Endothelial cell (in vitro differentiated cells): Measurements from ENCODE around the gene AGT. TPM values are rescaled to one million over a fixed set of nuclear protein-coding genes. Genes with fewer than 3 reads are reported as not detected.
"Not testable (repeated sequence)": the region's sequence is repeated elsewhere in the genome, so short reads cannot be mapped to it uniquely, and the experiment has no call there.

Experiments used
- DNase-seq: peaks from one replicate; pipeline ENCODE4 v3.0.0; 2021; ENCODE audit warnings: low spot score
- H3K27ac Mint-ChIP-seq: one replicate; pipeline ENCODE4 v1.8.0; 2021; ENCODE audit warnings: mixed read lengths, inconsistent platforms; ENCODE audit not compliant: unreplicated experiment
- H3K27me3 Mint-ChIP-seq: one replicate; pipeline ENCODE4 v1.8.0; 2021; ENCODE audit warnings: mild to moderate bottlenecking, moderate library complexity, mixed read lengths, inconsistent platforms; ENCODE audit not compliant: unreplicated experiment
- H3K36me3 Mint-ChIP-seq: one replicate; pipeline ENCODE4 v1.8.0; 2021; ENCODE audit warnings: mild to moderate bottlenecking, low read depth, mixed read lengths, inconsistent platforms; ENCODE audit not compliant: unreplicated experiment
- H3K4me1 Mint-ChIP-seq: one replicate; pipeline ENCODE4 v1.8.0; 2021; ENCODE audit warnings: mild to moderate bottlenecking, mixed read lengths, inconsistent platforms; ENCODE audit not compliant: unreplicated experiment
- H3K4me3 Mint-ChIP-seq: one replicate; pipeline ENCODE4 v1.8.0; 2021; ENCODE audit warnings: mild to moderate bottlenecking, mixed read lengths, inconsistent platforms; ENCODE audit not compliant: unreplicated experiment
- H3K9me3 Mint-ChIP-seq: one replicate; pipeline ENCODE4 v1.8.0; 2021; ENCODE audit warnings: mixed read lengths, inconsistent platforms; ENCODE audit not compliant: unreplicated experiment
- CTCF ChIP-seq: fragments of 200-600 bp; sonication (generic); IDR thresholded peaks from one replicate; pipeline ENCODE4 v1.5.0; 2021; ENCODE audit warnings: antibody characterized with exemption; ENCODE audit not compliant: unreplicated experiment
- total RNA-seq: library from RNA; stranded (reverse); fragmentation: NEBNext Ultra II Directional; extraction: Animal tissue kit (Norgen Biotek cat#: 25700); gene quantifications from one replicate; pipeline ENCODE4 v1.2.1, GENCODE V29; 2021; ENCODE audit not compliant: unreplicated experiment

AGT gene
- total RNA-seq, 1 donor from 2014 or later: not detected

DNA sequence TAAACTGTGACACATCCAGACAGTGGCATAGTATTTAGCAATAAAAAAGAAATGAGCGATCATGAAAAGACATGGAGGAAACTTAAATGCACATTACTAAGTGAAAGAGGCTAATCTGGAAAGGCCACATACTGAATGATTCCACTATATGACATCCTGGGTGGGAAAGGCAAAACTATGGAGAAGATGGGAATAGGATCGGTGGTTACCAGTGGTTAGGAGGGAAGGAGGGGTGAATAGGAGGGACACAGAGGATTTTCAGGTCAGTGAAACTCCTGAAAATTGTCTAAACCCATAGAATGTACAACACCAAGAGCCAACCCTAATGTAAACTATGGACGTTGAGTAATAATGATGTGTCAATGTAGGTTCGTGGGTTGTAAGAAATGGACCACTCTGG is 13.8 kb downstream of the AGT start:
- no peaks in the 10 kb centered on the region for H3K9me3 Mint-ChIP-seq
- DNase-seq: no peak
- TF ChIP-seq CTCF: no peak
- no peak overlapping the region for H3K4me3 Mint-ChIP-seq
- H3K36me3 Mint-ChIP-seq: peaks cover 4% of the 10 kb centered on the region
- no peak overlapping the region for H3K27ac Mint-ChIP-seq
- peaks cover 2% of the 10 kb centered on the region for H3K27me3 Mint-ChIP-seq
- H3K4me1 Mint-ChIP-seq: no peaks in the 10 kb centered on the region

GRCh38 chr1:230699716-230700115 is 14.2 kb downstream of the AGT start:
- no peak for TF ChIP-seq CTCF
- no peak overlapping the region for H3K27ac Mint-ChIP-seq

DNA sequence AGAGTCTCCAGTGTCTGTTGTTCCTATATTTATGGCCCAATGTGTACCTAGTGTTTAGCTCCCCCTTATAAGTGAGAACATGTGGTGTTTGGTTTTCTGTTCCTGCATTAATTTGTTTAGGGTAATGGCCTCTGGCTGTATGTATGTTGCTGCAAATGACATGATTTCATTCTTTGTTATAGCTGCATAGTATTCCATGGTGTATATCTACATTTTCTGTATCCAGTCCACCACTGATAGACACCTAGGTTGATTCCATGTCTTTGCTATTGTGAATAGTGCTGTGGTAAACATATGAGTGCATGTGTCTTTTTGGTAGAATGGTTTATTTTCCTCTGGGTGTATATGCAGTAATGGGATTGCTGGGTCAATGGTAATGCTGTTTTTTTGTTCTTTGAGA is 15.0 kb downstream of the AGT start:
- not testable (repeated sequence) for H3K4me1 Mint-ChIP-seq, H3K4me3 Mint-ChIP-seq, H3K9me3 Mint-ChIP-seq, DNase-seq, H3K27me3 Mint-ChIP-seq, H3K27ac Mint-ChIP-seq, H3K36me3 Mint-ChIP-seq

More at GRCh38 chr1:230699716-230700115, 14.2 kb downstream of the AGT start:
- Mint-ChIP-seq H3K27me3 (peaks cover 2% of the 10 kb centered on the region), H3K36me3 (peaks cover under 1% of the 10 kb centered on the region), H3K4me3 (no peak overlapping the region), H3K4me1 (no peaks in the 10 kb centered on the region), H3K9me3 (no peaks in the 10 kb centered on the region)
- no peak for DNase-seq

DNA sequence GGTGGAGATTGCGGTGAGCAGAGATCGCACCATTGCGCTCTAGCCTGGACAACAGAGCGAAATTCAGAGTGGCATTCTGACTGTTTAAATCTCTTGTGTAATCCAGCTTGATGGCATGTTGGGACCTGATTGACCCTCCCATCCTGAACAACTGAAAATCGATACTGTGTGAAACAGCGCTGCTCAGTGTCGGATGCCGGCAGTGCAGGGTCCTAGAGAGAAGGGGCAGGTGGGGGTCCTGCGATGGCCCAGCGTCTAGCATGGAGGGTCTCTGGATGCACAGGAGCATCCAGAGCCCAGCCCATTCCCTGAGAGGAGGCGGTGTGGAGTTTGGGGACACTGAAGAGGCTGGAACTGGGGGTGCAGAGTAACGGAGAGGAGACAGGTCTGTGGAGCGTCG is 15.8 kb downstream of the AGT start:
- Mint-ChIP-seq H3K36me3 (peaks cover 5% of the 10 kb centered on the region), H3K27me3 (peaks cover 2% of the 10 kb centered on the region), H3K4me1 (no peaks in the 10 kb centered on the region), H3K4me3 (no peak overlapping the region), H3K27ac (no peak overlapping the region), H3K9me3 (no peaks in the 10 kb centered on the region)
- no peak for TF ChIP-seq CTCF
- DNase-seq: no peak

DNA sequence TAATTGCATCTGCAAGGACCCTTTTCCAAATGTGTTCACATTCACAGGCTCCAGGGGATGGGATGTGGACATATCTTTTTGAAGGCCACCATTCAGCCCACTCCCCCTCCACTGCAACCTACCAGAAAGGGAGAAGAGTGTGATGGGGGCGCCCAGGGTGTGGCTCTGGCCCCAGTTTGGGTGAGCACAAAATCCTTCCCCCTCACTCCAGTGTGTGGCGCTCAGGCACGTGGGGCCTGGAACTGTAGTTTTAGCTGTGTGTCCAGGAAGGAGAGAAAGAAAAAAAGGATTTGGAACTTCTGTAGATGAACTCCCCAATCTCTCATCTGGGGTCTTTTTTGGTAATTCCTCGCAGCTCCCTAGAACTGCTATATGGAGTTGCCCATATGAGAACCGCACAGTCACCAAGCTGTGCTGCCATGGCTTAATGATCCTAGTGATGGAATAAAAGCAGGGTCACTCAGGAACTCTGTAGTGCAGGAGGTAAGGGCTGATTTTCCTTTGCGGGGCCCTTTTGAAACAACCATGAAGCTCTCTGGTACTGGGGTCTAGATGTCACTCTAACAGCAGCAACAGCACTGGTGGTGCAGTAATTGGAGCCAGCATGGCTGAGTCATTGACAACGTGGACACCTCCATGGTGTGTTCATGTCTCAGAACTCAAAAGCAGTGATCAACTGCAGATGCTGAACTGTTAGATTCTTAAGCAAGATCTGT is 17.0 kb downstream of the AGT start:
- no peak for DNase-seq
- Mint-ChIP-seq H3K27ac (no peak overlapping the region), H3K9me3 (no peaks in the 10 kb centered on the region), H3K4me3 (no peak overlapping the region), H3K36me3 (peaks cover 7% of the 10 kb centered on the region), H3K4me1 (no peaks in the 10 kb centered on the region), H3K27me3 (peaks cover 2% of the 10 kb centered on the region)
- TF ChIP-seq CTCF: no peak
